Thymus (tissue), 2 donors: ENCODE data around the gene NLRP9. TPM values are rescaled to one million over a fixed set of nuclear protein-coding genes. Genes with fewer than 3 reads are reported as not detected.

Experiments
- polyA plus RNA-seq: library from polyadenylated mRNA; stranded (reverse); fragments of 200-250 nt; gene quantifications from one replicate; pipeline ENCODE4 v1.2.3, GENCODE V29; 2013
- total RNA-seq: library from RNA; stranded (reverse); fragments of 120-200 nt; gene quantifications from one replicate; pipeline ENCODE4 v1.2.4, GENCODE V29; 2013
- donor health status: healthy.

NLRP9 gene
- total and polyA plus RNA-seq, 2 donors, result 0.02 TPM; not detected in 1

Other genes with a start within 250 kb of the NLRP9 start
- 0.80 TPM for gene SSC5D, start 250.0 kb downstream of the NLRP9 start, total RNA-seq
- gene SSC5D, start 250.0 kb downstream of the NLRP9 start, polyA plus RNA-seq, result 1.8 TPM
- gene SBK2, start 201.3 kb downstream of the NLRP9 start, total RNA-seq, result not detected
- gene SBK2, start 201.3 kb downstream of the NLRP9 start, polyA plus RNA-seq, result not detected
- not detected for gene SBK3, start 192.9 kb downstream of the NLRP9 start, total RNA-seq
- gene SBK3, start 192.9 kb downstream of the NLRP9 start, polyA plus RNA-seq, result 0.11 TPM
- 2.3 TPM for gene ZNF579, start 157.6 kb downstream of the NLRP9 start, total RNA-seq
- gene ZNF579, start 157.6 kb downstream of the NLRP9 start, polyA plus RNA-seq, result 5.5 TPM
- gene FIZ1, start 138.9 kb downstream of the NLRP9 start, total RNA-seq, result 4.6 TPM
- gene FIZ1, start 138.9 kb downstream of the NLRP9 start, polyA plus RNA-seq, result 11.9 TPM
- gene ZNF524, start 138.1 kb downstream of the NLRP9 start, total RNA-seq, result 13.3 TPM
- 25.0 TPM for gene ZNF524, start 138.1 kb downstream of the NLRP9 start, polyA plus RNA-seq
- 0.85 TPM for gene ZNF865, start 132.8 kb downstream of the NLRP9 start, total RNA-seq
- 7.2 TPM for gene ZNF865, start 132.8 kb downstream of the NLRP9 start, polyA plus RNA-seq
- 2.7 TPM for gene ZNF784, start 113.8 kb downstream of the NLRP9 start, total RNA-seq
- 5.4 TPM for gene ZNF784, start 113.8 kb downstream of the NLRP9 start, polyA plus RNA-seq
- 6.4 TPM for gene ZNF580, start 97.4 kb downstream of the NLRP9 start, total RNA-seq
- gene ZNF580, start 97.4 kb downstream of the NLRP9 start, polyA plus RNA-seq, result 32.9 TPM
- 19.0 TPM for gene ZNF581, start 94.8 kb downstream of the NLRP9 start, total RNA-seq
- 22.9 TPM for gene ZNF581, start 94.8 kb downstream of the NLRP9 start, polyA plus RNA-seq
- 6.2 TPM for gene CCDC106, start 90.2 kb downstream of the NLRP9 start, total RNA-seq
- 17.2 TPM for gene CCDC106, start 90.2 kb downstream of the NLRP9 start, polyA plus RNA-seq
- 137 TPM for gene U2AF2, start 83.4 kb downstream of the NLRP9 start, total RNA-seq
- gene U2AF2, start 83.4 kb downstream of the NLRP9 start, polyA plus RNA-seq, result 123 TPM
- gene EPN1, start 63.2 kb downstream of the NLRP9 start, total RNA-seq, result 9.9 TPM
- gene EPN1, start 63.2 kb downstream of the NLRP9 start, polyA plus RNA-seq, result 34.6 TPM
- 0.33 TPM for gene RFPL4A, start 20.7 kb upstream of the NLRP9 start, total RNA-seq
- 0.23 TPM for gene RFPL4A, start 20.7 kb upstream of the NLRP9 start, polyA plus RNA-seq
- 0.28 TPM for gene RFPL4AL1, start 30.7 kb upstream of the NLRP9 start, total RNA-seq
- gene RFPL4AL1, start 30.7 kb upstream of the NLRP9 start, polyA plus RNA-seq, result 0.05 TPM
- under 0.01 TPM for gene NLRP11, start 93.6 kb upstream of the NLRP9 start, total RNA-seq
- 0.02 TPM for gene NLRP11, start 93.6 kb upstream of the NLRP9 start, polyA plus RNA-seq
- under 0.01 TPM for gene NLRP4, start 98.1 kb upstream of the NLRP9 start, total RNA-seq
- gene NLRP4, start 98.1 kb upstream of the NLRP9 start, polyA plus RNA-seq, result 0.09 TPM
- not detected for gene NLRP13, start 193.9 kb upstream of the NLRP9 start, total RNA-seq
- gene NLRP13, start 193.9 kb upstream of the NLRP9 start, polyA plus RNA-seq, result 0.02 TPM
- gene NLRP8, start 209.4 kb upstream of the NLRP9 start, total RNA-seq, result not detected
- gene NLRP8, start 209.4 kb upstream of the NLRP9 start, polyA plus RNA-seq, result not detected
- not detected for gene NLRP5, start 248.4 kb upstream of the NLRP9 start, total RNA-seq
- gene NLRP5, start 248.4 kb upstream of the NLRP9 start, polyA plus RNA-seq, result 0.02 TPM